WTC11 (cell line): Measurements from ENCODE around the gene NEK7. TPM values are rescaled to one million over a fixed set of nuclear protein-coding genes. Genes with fewer than 3 reads are reported as not detected.

Source experiments
- ATAC-seq: fragments of 200-7000 bp; cut with Tn5 transposase; 2 replicates; pipeline ENCODE4 v1.10.0; 2021; ENCODE audit warnings: mild to moderate bottlenecking, moderate library complexity
- CTCF ChIA-PET: fragments of 300-600 bp; sonication (Branson Sonifier 250); formaldehyde crosslinking; loops from one replicate; lab custom pipeline; 2021; ENCODE audit warnings: antibody characterized with exemption; lab: Charles Lee
- POLR2A ChIA-PET: fragments of 350-600 bp; sonication (Branson Sonifier 250); formaldehyde crosslinking; loops from one replicate; lab custom pipeline; 2021; ENCODE audit warnings: antibody characterized with exemption; lab: Charles Lee
- DNase-seq: peaks from one replicate; pipeline ENCODE4 v3.0.0; 2021; ENCODE audit warnings: low spot score
- H3K27ac Mint-ChIP-seq: 2 replicates; pipeline ENCODE4 v1.8.0; 2021; ENCODE audit warnings: mixed read lengths
- H3K27me3 Mint-ChIP-seq: 2 replicates; pipeline ENCODE4 v1.8.0; 2021; ENCODE audit warnings: low read depth, mild to moderate bottlenecking, moderate library complexity, mixed read lengths
- H3K36me3 Mint-ChIP-seq: 2 replicates; pipeline ENCODE4 v1.8.0; 2021; ENCODE audit warnings: mixed read lengths
- H3K4me1 Mint-ChIP-seq: 2 replicates; pipeline ENCODE4 v1.8.0; 2022; ENCODE audit warnings: mixed read lengths
- H3K4me3 Mint-ChIP-seq: 2 replicates; pipeline ENCODE4 v1.8.0; 2021; ENCODE audit warnings: mild to moderate bottlenecking, moderate library complexity, mixed read lengths
- H3K9me3 Mint-ChIP-seq: 2 replicates; pipeline ENCODE4 v1.8.0; 2021; ENCODE audit warnings: mixed read lengths
- HMGXB4 ChIP-seq: sonication (generic); formaldehyde crosslinking; IDR thresholded peaks from 2 replicates; pipeline ENCODE4 v1.8.1; 2023; ENCODE audit warnings: mild to moderate bottlenecking, moderate library complexity, missing genetic modification reagents
- NFE2L1 ChIP-seq: sonication (generic); formaldehyde crosslinking; IDR thresholded peaks from 2 replicates; pipeline ENCODE4 v1.8.1; 2023; ENCODE audit warnings: missing genetic modification reagents
- RORB ChIP-seq: fragments of 250-450 bp; sonication (Bioruptor Pico); IDR thresholded peaks from 2 replicates; pipeline ENCODE4 v1.9.0; 2021; ENCODE audit warnings: mild to moderate bottlenecking
- SOX15 ChIP-seq: fragments of 250-450 bp; sonication (Bioruptor Pico); IDR thresholded peaks from 2 replicates; pipeline ENCODE4 v1.9.0; 2021; ENCODE audit warnings: mild to moderate bottlenecking
- SP1 ChIP-seq: sonication (generic); formaldehyde crosslinking; conservative IDR thresholded peaks from 2 replicates; pipeline ENCODE4 v1.8.1; 2022; ENCODE audit warnings: missing genetic modification reagents
- ZBTB21 ChIP-seq: sonication (generic); formaldehyde crosslinking; IDR thresholded peaks from 2 replicates; pipeline ENCODE4 v1.8.1; 2023; ENCODE audit warnings: mild to moderate bottlenecking, missing genetic modification reagents, borderline replicate concordance
- ZBTB43 ChIP-seq: sonication (generic); formaldehyde crosslinking; IDR thresholded peaks from 2 replicates; pipeline ENCODE4 v1.8.1; 2023; ENCODE audit warnings: mild to moderate bottlenecking, missing genetic modification reagents
- ZNF138 ChIP-seq: sonication (generic); formaldehyde crosslinking; conservative IDR thresholded peaks from 2 replicates; pipeline ENCODE4 v1.8.1; 2022; ENCODE audit warnings: mild to moderate bottlenecking, moderate library complexity, missing genetic modification reagents
- ZNF396 ChIP-seq: fragments of 250-450 bp; sonication (Bioruptor Pico); IDR thresholded peaks from 2 replicates; pipeline ENCODE4 v1.8.0; 2021; ENCODE audit warnings: mild to moderate bottlenecking, moderate library complexity, borderline replicate concordance
- ZNF532 ChIP-seq: fragments of 250-450 bp; sonication (Bioruptor Pico); IDR thresholded peaks from 2 replicates; pipeline ENCODE4 v1.9.0; 2021; ENCODE audit warnings: mild to moderate bottlenecking, borderline replicate concordance
- total RNA-seq: library from RNA; stranded (reverse); gene quantifications from 3 replicates; pipeline ENCODE4 v1.2.3, GENCODE V29; 2021
- TF ChIP-seq, protein P1 (sequence below): sonication (generic); formaldehyde crosslinking; IDR thresholded peaks from 2 replicates; pipeline ENCODE4 v1.8.1; 2023; ENCODE audit warnings: mild to moderate bottlenecking, missing genetic modification reagents
- TF ChIP-seq, protein P2 (sequence below): sonication (generic); formaldehyde crosslinking; IDR thresholded peaks from 2 replicates; pipeline ENCODE4 v1.8.1; 2023; ENCODE audit warnings: mild to moderate bottlenecking, missing genetic modification reagents, moderate library complexity
- TF ChIP-seq, protein P3 (sequence below): sonication (generic); formaldehyde crosslinking; IDR thresholded peaks from 2 replicates; pipeline ENCODE4 v1.8.0; 2022; ENCODE audit warnings: missing genetic modification reagents

NEK7 gene
- total RNA-seq, 1 experiment from 2014 or later: 10.3 TPM

DNA sequence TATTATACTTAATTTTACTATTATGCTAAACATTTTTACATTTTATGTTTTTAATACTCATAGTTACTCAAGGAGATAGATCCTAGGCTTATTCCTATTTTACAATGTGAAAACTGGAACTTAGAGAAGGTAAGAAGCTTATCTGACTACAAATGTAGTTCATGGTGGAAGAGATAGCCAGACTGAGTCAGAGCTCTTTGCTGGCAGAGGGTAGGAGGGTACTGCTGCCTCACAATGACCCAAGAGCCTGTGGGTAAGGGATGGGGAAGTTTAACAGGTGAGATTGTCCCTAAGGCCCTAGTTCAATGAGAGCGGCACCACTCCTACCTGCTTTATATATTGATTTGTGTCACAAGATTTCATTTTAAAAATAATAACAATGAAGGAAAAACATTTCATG is 34.1 kb upstream of the NEK7 start:
- Mint-ChIP-seq H3K4me1 (no peaks in the 10 kb centered on the region), H3K4me3 (no peak overlapping the region), H3K36me3 (no peaks in the 10 kb centered on the region), H3K27me3 (no peaks in the 10 kb centered on the region), H3K27ac (no peak overlapping the region), H3K9me3 (no peaks in the 10 kb centered on the region)
- ATAC-seq (no peak), DNase-seq (no peak)
- ChIA-PET CTCF (interaction anchor here (0.5 kb wide), 1 partner anchor 34 kb away, joined by 3 read pairs; the partner anchor contains the start of gene NEK7), POLR2A (no interaction called here)
- TF ChIP-seq ZBTB21 (no peak), SOX15 (no peak), HMGXB4 (CRISPR knock-in tag) (no peak), ZNF396 (CRISPR knock-in tag) (no peak), ZNF138 (CRISPR knock-in tag) (no peak), NFE2L1 (CRISPR knock-in tag) (no peak), ZNF532 (CRISPR knock-in tag) (no peak)
- TF ChIP-seq, protein P1, sequence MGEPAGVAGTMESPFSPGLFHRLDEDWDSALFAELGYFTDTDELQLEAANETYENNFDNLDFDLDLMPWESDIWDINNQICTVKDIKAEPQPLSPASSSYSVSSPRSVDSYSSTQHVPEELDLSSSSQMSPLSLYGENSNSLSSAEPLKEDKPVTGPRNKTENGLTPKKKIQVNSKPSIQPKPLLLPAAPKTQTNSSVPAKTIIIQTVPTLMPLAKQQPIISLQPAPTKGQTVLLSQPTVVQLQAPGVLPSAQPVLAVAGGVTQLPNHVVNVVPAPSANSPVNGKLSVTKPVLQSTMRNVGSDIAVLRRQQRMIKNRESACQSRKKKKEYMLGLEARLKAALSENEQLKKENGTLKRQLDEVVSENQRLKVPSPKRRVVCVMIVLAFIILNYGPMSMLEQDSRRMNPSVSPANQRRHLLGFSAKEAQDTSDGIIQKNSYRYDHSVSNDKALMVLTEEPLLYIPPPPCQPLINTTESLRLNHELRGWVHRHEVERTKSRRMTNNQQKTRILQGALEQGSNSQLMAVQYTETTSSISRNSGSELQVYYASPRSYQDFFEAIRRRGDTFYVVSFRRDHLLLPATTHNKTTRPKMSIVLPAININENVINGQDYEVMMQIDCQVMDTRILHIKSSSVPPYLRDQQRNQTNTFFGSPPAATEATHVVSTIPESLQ (CRISPR knock-in tag): no peak
- TF ChIP-seq, protein P2, sequence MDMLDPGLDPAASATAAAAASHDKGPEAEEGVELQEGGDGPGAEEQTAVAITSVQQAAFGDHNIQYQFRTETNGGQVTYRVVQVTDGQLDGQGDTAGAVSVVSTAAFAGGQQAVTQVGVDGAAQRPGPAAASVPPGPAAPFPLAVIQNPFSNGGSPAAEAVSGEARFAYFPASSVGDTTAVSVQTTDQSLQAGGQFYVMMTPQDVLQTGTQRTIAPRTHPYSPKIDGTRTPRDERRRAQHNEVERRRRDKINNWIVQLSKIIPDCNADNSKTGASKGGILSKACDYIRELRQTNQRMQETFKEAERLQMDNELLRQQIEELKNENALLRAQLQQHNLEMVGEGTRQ: no peak

- H3K27ac Mint-ChIP-seq: no peak overlapping the region
- ChIA-PET POLR2A (no interaction called here), CTCF (no interaction called here)
- no peak for DNase-seq
- TF ChIP-seq ZBTB43 (CRISPR knock-in tag) (no peak), RORB (no peak), SP1 (CRISPR knock-in tag) (no peak)
- TF ChIP-seq, protein P3, sequence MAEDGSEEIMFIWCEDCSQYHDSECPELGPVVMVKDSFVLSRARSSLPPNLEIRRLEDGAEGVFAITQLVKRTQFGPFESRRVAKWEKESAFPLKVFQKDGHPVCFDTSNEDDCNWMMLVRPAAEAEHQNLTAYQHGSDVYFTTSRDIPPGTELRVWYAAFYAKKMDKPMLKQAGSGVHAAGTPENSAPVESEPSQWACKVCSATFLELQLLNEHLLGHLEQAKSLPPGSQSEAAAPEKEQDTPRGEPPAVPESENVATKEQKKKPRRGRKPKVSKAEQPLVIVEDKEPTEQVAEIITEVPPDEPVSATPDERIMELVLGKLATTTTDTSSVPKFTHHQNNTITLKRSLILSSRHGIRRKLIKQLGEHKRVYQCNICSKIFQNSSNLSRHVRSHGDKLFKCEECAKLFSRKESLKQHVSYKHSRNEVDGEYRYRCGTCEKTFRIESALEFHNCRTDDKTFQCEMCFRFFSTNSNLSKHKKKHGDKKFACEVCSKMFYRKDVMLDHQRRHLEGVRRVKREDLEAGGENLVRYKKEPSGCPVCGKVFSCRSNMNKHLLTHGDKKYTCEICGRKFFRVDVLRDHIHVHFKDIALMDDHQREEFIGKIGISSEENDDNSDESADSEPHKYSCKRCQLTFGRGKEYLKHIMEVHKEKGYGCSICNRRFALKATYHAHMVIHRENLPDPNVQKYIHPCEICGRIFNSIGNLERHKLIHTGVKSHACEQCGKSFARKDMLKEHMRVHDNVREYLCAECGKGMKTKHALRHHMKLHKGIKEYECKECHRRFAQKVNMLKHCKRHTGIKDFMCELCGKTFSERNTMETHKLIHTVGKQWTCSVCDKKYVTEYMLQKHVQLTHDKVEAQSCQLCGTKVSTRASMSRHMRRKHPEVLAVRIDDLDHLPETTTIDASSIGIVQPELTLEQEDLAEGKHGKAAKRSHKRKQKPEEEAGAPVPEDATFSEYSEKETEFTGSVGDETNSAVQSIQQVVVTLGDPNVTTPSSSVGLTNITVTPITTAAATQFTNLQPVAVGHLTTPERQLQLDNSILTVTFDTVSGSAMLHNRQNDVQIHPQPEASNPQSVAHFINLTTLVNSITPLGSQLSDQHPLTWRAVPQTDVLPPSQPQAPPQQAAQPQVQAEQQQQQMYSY: no peak
- TF ChIP-seq, all 79 proteins: peak for 0
- Mint-ChIP-seq H3K27me3 (no peaks in the 10 kb centered on the region), H3K9me3 (no peaks in the 10 kb centered on the region), H3K4me1 (no peaks in the 10 kb centered on the region), H3K4me3 (no peak overlapping the region), H3K36me3 (no peaks in the 10 kb centered on the region)
- no peak for ATAC-seq
Observed at GRCh38 chr1:198123133-198123532, 33.7 kb upstream of the NEK7 start.
